Fibroblast of pulmonary artery (primary cell): ENCODE measurements around the gene CCT5.

ENCODE experiments used
- DNase-seq: peaks from one replicate; pipeline ENCODE4 v3.0.0-alpha.2; 2010; ENCODE audit warnings: low read depth
- H3K4me3 ChIP-seq: replicated peaks from 2 replicates; pipeline ENCODE4 v1.5.1; 2011; ENCODE audit warnings: low read depth, mild to moderate bottlenecking, control low read depth, low read length, moderate library complexity
- CTCF ChIP-seq: IDR thresholded peaks from 2 replicates; pipeline ENCODE4 v1.5.1; 2011; ENCODE audit warnings: mild to moderate bottlenecking, control low read depth, low read length, inconsistent platforms; ENCODE audit errors: missing control alignments

CCT5 gene

GRCh38 chr5:10315201-10315600, 65.1 kb downstream of the CCT5 start:
- no peak for TF ChIP-seq CTCF
- H3K4me3 ChIP-seq = no peak overlapping the region
- DNase-seq = no peak
